ENCODE data around the gene NDUFA13.
"Not testable (repeated sequence)": the region's sequence is repeated elsewhere in the genome, so short reads cannot be mapped to it uniquely, and the experiment has no call there.

NDUFA13 gene

DNA sequence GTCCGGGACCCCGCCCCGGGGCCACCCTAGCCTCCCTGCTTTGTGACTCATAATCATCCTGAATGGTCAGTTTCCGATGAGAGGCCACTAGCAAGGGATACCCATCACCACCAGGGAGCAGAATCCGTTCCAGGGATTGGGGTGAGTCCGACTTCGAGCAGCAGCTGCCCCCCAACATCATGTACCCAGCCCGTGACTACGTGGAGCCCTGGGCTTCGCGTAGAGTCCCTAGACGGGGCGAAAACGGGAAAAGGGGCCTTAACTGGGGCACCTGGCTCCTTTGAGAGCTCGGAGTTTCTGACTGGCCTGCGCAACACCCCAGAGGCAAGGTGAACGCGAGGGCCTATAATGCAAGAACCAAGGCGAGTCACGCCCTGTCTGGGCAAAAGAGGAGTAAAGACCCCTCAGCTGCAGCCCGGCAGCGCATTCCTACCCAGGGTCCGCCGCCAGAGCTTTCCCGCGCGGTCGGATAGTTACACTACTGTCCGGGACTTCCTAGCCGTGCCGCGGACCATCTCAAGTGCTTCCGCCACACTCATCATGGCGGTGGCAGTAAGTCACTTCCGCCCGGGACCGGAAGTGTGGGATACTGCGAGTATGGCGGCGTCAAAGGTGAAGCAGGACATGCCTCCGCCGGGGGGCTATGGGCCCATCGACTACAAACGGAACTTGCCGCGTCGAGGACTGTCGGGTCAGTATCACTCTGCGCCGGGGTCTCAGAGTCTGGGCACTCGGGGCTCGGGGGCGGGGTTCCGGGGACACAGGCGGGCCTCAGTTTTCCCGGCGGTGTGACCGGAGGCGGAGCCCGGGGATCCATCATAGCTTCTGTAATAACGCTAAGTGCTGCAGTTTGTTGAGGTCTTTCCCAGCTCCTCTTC lies at the start of gene NDUFA13:
Gene NDUFA13 (plus strand): TSS at position 584 of the 878 bp plus-strand sequence. CDS start 14 bp downstream, at position 598.
- DNase-seq: peak; percentile 91

DNA sequence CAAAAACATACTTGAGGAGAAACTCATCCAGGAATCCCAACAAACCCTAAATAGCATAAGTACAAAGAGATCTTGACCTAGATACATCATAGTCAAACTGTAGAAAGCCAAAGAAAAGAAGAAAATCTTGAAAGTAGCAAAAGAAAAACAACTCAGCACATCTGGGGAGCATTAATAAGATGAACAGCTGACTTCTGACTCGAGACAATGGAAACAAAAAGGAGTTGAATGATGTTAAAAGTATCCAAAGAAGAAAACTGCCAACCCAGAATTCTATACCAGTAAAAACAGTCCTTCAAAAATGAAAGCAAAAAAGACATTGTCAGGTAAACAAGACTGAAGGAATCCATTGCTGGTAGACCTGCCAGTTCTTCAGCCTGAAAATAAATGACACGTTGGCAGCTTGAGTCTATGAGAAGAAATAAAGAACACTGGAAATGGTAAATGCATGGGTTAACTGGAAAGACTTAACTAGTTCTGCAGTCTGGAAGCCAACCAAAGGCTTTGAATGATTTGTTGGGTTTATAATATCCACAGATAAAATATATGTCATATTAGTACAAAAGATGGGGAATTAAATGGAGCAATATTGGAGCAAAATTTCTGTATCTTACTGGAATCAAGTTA lies 47.5 kb upstream of the NDUFA13 start:
- DNase-seq: no peak

DNA sequence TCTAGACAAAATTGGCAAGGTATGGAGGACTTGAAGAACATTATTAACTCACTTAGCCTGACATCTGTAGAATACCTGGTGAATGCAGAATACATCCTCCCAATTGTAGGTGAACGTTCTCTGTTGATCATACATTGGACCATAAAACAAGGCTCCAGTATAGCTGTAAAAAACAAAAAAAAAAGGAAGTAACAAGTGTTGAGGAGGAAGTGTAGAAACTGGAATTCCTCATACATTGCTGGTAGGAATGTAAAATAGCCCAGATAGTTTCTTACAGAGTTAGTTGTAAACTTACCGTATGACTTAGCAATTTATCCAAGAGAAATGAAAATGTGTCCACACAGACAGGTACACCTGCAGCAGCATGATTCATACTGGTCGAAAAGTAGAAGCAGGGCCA lies 45.4 kb upstream of the NDUFA13 start:
- no peak for DNase-seq

DNA sequence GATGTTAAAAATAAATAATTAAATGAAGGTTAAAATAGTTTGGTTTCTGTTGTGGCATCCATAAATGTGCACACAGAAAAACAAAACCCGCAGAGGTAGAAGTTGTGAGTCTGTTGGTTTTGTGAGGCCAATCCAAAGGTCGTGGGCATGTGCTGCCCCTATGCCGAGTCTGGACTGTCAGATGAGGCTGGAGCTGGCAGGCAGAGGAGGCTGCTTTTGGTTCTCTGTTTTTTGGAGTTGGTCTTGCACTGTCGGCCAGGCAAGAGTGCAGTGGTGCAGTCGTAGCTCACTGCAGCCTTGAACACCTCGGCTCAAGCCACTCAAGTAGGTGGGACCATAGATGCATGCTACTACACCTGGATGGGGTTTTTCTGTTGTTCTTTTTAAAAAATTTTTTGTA lies 44.3 kb upstream of the NDUFA13 start:
- DNase-seq: no peak

DNA sequence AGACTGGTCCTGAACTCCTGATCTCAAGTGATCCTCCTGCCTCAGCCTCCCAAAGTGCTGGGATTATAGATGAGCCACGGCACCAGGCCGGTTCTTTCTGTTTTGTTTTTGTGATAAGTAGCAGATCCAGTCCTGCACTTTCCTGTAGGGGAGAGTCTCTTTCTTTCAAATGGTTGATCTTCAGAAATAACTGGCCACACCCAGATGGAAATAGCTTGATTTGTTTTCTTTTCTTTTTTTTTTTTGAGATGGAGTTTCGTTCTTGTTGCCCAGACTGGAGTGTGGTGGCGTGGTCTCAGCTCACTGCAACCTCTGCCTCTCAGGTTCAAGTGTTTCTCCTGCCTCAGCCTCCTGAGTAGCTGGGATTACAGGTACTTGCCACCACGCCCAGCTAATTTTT lies 43.9 kb upstream of the NDUFA13 start:
- not testable (repeated sequence) for DNase-seq

DNA sequence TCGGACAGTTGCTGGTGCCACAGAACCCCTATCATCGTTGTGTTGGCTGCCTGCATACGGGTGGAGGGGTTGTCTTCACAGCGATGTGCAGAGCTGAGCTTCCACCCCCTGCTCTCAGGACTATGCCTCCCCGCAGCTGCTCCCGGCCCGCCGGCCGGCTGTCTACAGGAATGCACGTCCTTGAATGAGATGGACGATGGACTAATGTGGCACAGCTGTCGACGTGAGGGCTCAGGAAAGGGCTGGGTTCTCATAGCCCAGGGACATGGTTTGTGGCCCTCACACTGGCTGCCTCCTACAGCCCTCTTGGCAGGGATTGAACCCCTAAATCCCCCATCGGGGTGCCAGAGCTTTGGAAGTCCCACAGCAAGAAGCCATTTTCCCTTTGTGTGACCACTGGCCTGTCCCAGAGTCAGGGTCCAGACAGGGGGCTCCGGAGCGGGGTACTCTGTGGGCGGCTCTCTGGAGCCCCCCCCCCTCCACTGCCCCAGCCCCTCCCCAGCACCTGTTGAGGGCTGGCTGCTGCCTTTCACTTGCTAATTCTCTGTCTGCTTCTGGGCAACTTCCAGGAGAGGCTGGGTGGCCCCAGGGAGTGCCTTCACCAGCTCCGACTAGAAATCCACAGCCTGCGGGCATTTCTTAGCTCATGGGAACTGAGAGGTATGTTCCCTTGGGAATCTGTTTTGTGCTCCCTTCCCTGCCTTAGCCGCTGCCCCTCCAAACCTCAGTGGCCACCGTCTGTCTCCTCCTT lies 40.8 kb upstream of the NDUFA13 start:
- no peak for DNase-seq

DNA sequence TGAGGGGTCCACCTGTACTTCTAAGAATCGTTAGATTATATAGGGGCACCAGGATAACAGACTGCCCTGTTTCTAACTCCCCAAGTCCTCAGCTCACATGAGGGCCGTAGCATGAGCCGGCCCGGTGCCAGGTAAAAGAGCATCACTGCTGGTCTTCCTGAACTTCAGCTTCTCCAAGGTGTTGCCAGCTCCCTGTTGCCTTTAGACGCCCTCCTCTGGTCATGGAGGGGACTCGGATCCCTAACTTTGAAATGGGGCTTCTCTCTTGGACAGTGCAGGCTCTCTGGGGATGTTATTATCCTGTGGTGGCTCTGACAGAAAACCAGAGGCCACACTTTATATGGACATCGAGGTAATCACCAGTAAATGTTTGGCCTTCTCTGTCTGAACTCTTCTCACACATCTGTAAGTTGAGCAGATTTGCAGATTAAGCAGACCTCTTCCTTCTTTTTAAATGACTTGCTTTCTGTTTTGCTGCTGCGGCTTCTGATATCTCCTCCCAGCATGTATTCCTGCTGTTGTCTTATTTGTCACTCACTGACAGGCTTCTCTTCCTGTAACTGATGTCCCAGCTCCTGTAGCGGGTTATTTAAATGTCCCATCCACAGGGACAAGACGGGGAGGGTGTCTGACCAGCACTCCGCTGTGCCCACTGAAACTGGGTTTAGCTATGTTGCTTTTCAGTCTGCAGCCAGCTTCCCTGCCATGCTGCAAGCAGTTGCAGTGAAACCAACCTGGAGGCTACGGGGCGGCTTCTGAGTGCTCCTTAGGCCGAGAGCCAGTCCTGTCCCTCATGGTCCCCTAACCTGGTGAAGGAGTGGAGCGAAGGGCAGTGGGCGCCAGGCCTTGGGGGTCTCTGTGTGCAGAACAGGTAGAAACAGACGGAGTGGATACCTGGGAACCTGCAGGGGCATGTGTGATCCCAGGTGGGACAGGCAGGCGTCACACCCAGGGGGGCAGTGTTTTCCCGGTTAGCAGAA lies 39.9 kb upstream of the NDUFA13 start:
- no peak for DNase-seq

DNA sequence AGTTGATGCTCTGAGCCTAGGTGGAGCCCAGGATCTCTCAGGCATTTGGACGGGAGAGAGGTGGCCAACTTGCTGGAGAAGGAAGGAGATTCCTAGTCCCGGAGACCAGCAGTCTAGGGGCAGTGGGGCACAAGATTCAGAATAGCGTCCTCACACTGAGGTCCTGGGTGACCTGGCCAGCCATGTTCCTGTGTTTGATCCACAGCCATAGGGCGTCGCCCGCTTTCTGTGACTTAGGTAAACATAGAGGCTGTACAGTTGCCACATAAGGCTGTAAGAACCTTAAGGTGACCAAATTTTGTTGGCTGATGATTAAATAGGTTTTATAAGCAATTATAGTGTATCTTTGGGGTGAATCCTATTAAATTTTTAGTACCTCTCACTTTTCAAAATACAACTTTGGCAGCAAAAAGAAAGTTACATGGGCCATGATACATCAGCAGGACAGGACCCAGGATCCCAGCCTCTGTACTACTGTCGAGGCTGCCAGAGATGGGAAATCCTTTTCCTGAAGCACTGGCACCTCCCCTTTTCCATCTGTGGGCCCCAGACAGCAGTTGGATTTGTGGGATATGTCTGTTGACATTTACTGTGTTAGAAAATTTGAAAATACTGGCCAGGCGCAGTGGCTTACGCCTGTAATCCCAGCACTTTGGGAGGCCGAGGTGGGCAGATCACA lies 38.2 kb upstream of the NDUFA13 start:
- DNase-seq: no peak

DNA sequence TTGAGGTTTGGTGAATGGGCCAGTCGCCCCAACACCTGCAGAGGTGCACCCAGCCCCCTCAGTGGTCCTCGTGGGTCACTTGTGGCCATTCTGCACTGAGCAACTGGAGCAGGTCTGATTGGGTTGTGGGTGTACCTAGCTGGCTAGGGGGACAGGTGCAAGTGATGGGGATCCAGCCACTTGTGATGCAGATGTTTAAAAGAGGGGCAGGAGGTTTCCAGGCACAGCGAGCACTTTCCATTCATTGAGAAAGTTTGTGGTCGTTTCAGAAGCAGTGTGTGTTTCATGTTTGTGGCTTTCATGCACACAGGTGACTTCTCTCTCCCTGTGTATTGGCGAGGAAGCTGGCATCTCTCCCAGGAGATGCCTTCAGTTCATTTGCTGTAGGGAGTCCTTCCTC lies 35.3 kb upstream of the NDUFA13 start:
- DNase-seq: no peak

DNA sequence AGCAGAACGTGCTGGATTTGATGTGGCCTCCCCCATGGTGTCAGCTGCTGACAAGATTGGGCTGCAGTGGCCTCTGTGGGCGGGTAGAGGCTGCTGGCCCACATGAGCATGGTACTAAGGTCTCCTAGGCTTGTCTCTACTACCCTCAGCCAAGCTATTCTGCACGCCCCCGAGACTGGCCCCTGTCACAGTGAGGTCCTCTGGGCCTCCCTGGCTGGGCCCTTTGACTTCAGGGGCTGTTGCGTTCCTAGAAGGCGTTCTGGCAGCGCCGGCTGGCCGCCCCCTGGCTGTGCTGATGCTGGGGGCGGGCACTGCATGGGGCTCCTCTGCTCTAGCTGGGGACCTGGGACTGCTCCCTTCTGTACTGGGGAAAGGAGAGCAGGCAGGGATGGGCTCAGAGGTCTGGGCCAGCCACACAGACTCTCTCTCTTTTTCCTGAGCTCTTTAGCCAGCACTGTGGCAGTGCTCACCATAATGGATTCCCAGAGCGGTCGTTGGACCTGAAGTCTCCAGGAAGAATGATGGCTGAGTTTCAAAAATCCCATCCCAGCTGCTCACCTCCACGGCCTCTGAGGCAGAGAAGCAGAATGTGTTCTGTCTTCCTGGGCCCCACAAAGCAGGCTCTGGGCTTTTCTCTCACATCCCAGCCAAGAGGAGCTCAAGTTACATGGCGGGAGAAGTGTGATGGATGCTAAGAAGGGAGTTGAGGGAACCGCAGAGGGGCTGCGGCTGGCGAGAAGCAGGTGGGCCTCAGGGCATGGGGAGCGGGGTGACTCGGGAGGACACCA lies 33.0 kb upstream of the NDUFA13 start:
- no peak for DNase-seq

DNA sequence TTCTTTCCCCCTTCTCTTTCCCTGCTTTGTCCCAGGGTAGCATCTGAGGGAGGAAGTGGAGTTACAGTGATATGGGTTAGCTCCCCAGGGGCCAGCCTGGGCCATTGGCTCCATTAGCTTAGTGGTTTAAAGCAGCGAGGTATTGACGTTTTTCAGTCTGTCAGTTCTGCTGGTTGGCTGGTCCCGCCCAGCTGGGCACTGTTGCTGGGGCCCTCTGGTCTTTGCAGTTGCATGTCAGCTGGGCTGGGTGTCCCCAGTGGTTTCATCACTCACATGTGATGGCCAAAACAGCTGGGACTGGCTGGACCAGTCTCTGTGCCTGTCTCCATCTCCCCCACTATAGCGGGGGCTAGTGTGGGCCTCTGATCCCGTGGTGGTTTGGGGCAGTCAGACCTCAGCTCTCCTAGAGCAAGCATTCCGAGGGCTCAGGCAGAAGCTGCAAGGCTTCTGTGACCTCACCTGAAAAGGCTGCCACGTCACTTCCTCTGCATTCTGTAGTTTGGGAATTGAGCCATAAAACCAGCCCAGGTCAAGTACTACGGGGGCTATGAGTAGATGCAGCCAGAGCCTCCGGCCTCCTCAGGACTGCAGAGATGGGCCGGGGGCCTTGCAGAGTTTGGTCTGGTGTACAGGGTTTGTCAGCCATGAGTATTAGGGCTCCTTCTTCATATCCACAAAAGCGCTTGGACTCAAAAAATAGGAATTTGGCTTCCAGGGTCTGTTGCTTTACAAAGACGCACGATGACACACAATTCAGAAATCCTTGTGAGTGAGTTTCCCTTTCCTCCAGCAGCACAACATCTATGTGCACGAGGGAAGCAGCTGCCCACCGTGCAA lies 30.6 kb upstream of the NDUFA13 start:
- no peak for DNase-seq

DNA sequence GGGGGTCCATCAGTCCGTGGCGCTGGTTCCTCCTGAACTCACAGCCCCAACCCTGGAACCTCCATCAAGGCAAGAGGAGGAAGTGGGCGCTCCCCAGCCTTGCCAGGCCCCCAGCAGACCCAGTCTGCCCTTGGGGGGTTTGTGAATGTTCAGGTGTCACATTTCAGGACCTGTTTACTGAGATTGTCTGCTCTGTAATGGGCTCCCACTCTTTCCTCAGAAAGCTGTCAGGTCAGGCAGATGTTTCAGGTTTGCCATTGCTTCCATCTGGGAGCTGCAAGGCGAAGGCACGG lies 30.1 kb upstream of the NDUFA13 start:
- DNase-seq: no peak

DNA sequence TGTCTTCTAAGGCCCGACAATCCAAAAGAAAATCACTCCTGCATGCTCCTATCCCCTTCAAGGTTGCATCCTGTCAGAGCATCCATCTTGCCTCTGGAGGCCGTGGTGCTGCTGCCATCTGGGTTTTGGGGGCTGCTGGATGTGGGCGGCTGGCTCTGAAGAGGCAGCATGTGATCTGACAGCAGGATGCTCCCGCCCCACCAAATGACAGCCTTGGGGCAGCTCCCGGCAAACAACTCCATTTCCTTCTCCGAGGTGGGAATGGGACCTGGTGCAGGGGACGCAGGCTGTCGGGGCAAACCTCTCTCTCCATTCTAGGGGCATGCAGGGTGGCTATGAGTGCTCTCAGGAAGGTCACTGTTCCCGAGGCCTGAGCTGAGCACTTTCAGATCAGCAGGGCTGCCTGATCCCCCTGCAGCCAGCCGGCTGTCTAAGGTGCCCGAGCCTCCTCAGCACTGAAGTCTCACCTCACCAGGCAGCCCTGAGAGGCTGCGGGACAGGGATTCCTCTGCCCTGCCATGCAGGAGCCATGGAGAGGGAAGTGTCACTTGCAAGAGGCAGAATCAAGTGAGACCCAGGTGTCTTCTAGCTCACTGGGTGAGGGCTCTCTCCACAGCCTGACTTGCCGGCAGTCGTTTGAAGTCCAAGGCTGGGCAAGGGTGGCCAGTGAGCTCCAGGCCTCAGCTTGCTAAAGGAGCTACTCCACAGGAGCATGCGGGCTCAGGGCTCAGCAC lies 29.5 kb upstream of the NDUFA13 start:
- DNase-seq: no peak

DNA sequence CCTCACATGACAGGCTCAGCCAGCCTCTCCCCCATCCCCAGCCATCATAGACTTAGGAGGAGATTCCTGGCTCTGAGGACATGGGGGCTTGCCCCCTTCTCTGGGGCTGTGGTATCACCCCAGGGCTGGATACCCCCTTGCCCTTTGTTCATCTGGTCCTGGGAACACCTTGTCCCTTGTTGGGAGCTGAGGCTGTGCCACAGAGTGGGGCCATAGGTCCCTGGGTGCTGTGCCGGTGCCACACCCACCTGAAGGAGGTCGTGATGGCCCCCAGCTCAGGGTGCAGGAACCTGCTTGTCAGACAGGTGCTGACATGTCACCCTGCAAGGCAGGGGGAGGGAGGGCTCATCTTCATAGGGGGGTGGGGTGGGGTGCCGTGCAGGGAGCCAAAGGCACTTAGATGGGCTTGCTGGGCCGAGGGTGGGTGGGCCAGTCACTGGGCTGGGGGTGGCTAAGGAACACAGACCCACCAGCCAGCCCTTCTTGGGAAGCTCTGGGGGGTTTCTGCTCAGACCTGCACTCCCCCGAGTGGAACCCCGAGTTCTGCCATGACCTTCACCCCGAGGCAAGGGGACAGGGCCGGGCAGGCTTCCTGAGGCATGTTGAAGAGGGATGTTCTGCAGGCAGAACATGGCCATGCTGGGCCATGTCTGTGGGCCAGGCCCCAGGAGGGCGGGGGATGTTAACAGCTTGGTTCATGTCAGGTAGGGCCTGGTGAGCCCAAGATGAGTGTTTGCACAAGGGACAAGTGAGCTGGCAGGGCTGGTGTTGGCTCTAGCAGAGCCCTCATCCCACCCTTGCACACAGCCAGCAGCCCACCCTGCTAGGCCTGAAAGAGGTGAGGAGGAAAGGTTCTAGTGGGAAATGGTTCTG lies 28.7 kb upstream of the NDUFA13 start:
- no peak for DNase-seq

DNA sequence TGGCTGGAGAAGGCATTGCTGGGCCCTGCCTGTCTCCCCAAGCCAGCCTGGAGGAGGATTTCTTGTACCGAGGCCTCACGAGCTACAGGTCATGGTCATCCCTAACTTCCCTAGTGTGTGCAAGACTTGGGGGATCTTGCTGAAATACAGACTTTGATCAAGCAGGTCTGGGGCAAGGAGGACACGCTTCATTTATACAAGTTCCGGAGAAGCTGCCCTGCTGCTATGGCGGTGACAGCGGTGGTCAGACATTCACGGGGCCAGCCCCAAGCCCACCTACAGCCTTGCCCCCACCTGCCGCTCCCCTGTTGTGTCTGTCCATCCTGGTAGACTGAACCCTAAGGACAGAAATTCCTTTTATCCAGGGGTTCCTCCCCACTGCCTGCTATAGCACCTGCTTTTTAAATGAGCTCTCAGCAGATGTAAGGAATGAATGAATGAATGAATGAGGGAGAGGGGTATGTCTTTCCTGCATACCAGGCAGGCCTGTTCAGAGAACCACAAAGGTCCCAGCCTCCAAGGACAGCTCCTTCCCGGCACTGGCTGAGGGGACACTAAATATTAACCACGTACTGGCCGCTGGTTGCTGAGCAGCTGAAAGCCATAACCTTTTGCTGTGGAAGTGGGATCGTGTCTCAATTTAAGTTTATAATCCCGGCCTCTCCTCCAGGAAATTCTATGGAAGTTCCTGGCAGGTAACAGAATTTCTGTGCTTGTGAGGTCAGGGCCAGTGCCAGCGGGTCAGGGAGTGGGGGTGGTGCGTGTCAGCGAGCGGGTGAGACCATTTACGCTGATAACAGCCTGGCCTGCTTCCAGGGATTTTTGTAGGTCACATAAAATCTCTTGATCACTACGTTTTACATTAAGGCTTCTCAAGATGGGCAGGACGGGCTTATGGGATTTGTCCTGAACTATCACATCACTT lies 27.8 kb upstream of the NDUFA13 start:
- no peak for DNase-seq

DNA sequence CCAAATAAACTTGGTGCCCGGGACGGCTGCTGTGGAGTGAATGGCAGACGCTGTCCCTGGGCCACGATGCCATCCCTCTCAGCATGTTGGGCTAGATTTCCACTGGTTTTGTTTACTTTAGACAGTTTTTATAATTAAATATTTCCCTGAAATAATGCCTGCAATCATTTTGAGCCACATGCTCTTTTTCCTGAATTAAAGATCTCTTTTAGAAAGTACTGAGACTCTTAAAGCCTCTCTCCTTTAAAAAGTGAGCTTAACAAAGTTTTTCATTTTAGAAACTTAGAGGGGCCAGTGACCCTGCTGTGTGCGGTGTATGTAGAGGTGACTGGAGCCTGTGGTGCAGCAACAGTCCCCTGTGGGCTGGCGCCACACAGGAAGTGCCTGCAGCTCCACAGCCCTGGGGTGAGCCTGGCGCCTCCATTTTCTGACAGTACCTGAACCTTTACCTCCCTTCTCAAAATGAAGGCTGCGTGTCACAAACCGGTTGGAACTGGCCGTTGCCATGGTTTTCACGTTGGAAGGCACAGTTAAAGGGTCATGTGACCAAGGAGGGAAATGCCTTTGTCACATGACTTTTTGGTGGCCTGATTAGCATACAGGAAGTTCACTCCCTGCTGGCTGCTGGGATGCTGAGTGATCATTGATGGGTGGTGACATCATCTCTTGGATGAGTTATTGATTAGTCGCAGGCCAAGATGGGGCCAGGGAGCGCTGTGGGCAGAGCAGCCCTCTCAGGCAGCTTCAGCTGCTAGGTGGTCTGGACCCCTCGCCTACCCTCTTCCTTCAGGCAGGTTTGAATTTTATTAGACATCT lies 26.9 kb upstream of the NDUFA13 start:
- DNase-seq: peak; percentile 70

Data from midbrain (tissue), 1 donor.